Activated naive CD8-positive, alpha-beta T cell treated with anti-CD3 and anti-CD28 coated beads, Interleukin-2, amount 10 ng/mL, durations not matched to agents 7 days and 5 days (primary cell): ENCODE measurements around the gene ZNF423. TPM values are rescaled to one million over a fixed set of nuclear protein-coding genes. Genes with fewer than 3 reads are reported as not detected.
A peak's percentile ranks its signal among the peaks of the same experiment; 100 is the strongest.

Experiments used
- ATAC-seq: fragments of 150-1000 bp; cut with Tn5 transposase; one replicate; pipeline ENCODE4 v1.10.0; 2021; ENCODE audit warnings: low read depth, moderate library complexity
- POLR2A ChIA-PET: fragments of 350-600 bp; sonication (Branson Sonifier 250); formaldehyde crosslinking; loops from one replicate; lab custom pipeline; 2021; ENCODE audit warnings: antibody characterized with exemption; lab: Charles Lee
- DNase-seq: peaks from one replicate; pipeline ENCODE4 v3.0.0; 2021
- H3K27ac Mint-ChIP-seq: one replicate; pipeline ENCODE4 v1.8.0; 2022; ENCODE audit warnings: mild to moderate bottlenecking, mixed read lengths
- H3K27me3 Mint-ChIP-seq: one replicate; pipeline ENCODE4 v1.8.0; 2022; ENCODE audit warnings: mild to moderate bottlenecking, moderate library complexity, mixed read lengths
- H3K36me3 Mint-ChIP-seq: one replicate; pipeline ENCODE4 v1.8.0; 2021; ENCODE audit warnings: mild to moderate bottlenecking, mixed read lengths
- H3K4me1 Mint-ChIP-seq: one replicate; pipeline ENCODE4 v1.8.0; 2021; ENCODE audit warnings: mixed read lengths
- H3K4me3 Mint-ChIP-seq: one replicate; pipeline ENCODE4 v1.8.0; 2022; ENCODE audit warnings: mild to moderate bottlenecking, moderate library complexity, mixed read lengths
- H3K9me3 Mint-ChIP-seq: one replicate; pipeline ENCODE4 v1.8.0; 2021; ENCODE audit warnings: mixed read lengths
- total RNA-seq, 2 experiments: library from RNA; stranded (reverse); gene quantifications; one replicate each; pipeline ENCODE4 v1.2.3, GENCODE V29; 2021

ZNF423 gene
- total RNA-seq, 2 experiments from 2014 or later: 0.06 TPM; not detected in 1

DNA sequence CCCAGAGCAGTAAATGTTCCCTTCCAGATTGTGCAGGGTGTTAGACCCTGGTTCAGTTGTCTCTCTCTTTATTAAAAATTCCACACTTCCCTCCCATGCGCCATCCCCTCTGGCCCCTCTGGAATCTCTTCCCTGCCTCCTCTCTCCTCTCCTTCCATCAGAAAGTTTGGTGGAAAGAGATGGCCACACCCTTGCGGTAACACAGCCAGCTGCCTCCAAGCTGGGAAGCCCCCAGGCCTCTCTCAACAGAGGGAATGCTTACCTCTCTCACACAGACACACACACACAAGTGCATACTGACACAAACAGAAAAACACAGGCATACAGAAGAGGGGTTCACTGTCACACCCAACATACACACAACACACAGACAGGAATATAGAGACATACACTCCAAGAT, 261.8 kb downstream of the ZNF423 start:
- DNase-seq (no peak), ATAC-seq (no peak)
- Mint-ChIP-seq H3K9me3 (no peaks in the 10 kb centered on the region), H3K27me3 (peaks cover 16% of the 10 kb centered on the region), H3K4me1 (no peaks in the 10 kb centered on the region), H3K27ac (no peak overlapping the region), H3K4me3 (no peak overlapping the region), H3K36me3 (no peaks in the 10 kb centered on the region)
- POLR2A ChIA-PET: no interaction called here

DNA sequence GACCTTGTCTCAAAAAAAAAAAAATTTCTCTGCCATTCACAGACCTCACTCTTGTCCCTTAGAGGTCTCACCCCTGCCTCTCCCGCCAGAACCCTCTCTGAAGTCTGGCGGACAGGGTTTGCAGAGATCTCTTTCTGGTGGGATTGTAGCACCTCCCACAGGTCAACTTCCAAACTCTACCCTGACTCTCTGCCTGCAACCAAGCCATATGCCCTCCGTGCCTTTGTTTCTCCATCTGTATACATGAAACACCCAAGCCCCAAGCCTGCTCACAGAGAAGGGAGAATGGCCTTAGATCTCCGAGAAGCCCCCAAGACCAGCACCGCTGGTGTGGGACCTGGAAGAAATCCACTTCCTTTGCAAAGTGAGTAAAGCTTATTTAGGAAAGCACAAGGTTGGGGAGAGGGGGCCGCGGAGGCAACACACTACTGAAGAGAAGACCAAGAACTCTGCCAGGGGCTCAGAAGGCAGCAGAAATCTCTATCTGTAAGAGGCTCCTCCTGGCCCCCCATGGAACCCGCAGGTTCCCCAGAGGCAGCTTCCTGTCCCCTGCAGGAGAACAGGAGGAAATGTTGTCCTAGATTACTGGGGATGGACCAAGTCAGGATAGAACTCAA, 262.4 kb downstream of the ZNF423 start:
- no peak for ATAC-seq
- H3K27ac Mint-ChIP-seq: no peak overlapping the region
- H3K9me3 Mint-ChIP-seq: no peaks in the 10 kb centered on the region
- no peak for DNase-seq
- POLR2A ChIA-PET: no interaction called here
- H3K4me3 Mint-ChIP-seq: no peak overlapping the region
- H3K36me3 Mint-ChIP-seq: no peaks in the 10 kb centered on the region
- no peaks in the 10 kb centered on the region for H3K4me1 Mint-ChIP-seq
- peaks cover 16% of the 10 kb centered on the region for H3K27me3 Mint-ChIP-seq

DNA sequence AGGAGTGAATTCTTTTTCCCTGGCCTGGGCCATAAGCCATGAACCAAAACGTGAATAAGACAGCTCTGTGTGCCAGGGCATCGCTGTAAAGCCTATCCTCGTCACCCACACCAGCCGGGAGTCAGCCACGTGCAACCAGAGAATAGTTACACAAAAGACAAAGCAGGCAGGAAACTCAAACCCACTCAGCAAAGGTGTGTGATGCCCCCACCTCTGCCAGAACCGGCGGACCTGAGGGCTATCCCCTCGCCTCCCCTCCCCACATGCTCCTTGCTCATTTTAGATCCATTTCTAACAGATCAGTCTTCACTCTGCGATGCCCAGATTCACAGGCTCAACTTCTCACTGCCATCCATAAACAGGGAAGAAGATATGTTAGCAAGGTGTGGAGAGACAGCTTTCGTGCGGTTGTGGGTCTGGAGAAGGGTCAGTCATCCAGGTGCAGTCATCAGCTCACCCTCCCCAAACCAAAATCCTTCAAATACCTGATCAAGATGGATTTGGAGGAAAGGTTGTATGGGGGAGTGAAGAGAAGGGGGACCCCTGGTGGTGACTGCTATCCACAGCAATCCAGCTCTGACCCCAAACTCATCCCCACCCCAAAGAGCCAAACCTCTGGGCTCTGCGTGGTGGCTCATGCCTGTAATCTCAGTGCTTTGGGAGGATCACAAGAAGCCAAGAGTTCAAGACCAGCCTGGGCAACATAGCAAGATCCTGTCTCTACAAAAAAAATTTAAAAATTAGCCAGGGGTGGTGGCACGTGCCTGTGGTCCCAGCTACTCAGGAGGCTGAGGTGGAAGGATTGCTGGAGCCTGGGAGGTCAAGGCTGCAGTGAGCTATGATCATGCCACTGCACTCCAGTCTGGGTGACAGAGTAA, 263.1 kb downstream of the ZNF423 start:
- Mint-ChIP-seq H3K27me3 (peaks cover 16% of the 10 kb centered on the region), H3K4me3 (no peak overlapping the region), H3K9me3 (no peaks in the 10 kb centered on the region), H3K27ac (no peak overlapping the region), H3K36me3 (no peaks in the 10 kb centered on the region), H3K4me1 (no peaks in the 10 kb centered on the region)
- peak; percentile 61 for ATAC-seq
- peak; percentile 43 for DNase-seq
- POLR2A ChIA-PET: interaction anchor here (0.7 kb wide), 1 partner anchor 1395 kb away, joined by 3 read pairs; no protein-coding TSS in a partner anchor

DNA sequence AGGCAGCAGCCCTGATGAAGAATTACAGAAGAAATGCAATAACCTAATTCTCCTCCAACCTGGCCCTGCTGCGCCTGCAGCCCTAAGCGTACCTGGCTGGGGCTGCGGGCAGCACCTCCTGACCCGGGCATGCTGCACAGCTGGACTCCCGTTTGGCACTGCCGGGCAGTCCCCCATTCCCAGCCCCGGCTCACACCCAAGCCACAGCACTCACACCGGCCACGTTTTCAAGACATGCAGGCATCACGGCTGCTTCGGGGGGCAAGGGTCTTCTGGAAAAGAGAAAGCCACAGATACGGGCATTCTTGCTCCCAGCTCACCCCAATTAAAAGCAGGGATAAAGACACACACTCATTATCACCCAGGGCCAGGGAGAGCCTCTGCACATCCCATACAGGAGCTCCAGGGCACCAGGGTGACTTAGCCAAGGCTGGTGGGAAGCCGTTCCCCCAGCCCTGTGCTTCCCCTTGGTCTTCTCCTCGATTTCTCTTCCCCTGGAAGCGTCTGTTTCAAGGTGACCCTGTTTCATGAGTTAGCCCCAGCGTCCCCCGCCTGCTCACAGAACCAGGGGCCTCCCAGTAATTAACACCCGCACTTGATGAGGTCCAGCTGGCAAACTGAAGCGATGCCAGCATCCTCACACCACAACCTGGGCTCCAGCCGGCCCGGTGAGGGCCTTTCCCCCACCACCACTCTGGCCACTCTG, 265.6 kb downstream of the ZNF423 start:
- no peak for DNase-seq
- no peak overlapping the region for H3K27ac Mint-ChIP-seq
- no peaks in the 10 kb centered on the region for H3K9me3 Mint-ChIP-seq
- no peak overlapping the region for H3K4me3 Mint-ChIP-seq
- H3K27me3 Mint-ChIP-seq: peaks cover 15% of the 10 kb centered on the region
- no peaks in the 10 kb centered on the region for H3K4me1 Mint-ChIP-seq
- no peaks in the 10 kb centered on the region for H3K36me3 Mint-ChIP-seq
- POLR2A ChIA-PET: no interaction called here
- no peak for ATAC-seq

DNA sequence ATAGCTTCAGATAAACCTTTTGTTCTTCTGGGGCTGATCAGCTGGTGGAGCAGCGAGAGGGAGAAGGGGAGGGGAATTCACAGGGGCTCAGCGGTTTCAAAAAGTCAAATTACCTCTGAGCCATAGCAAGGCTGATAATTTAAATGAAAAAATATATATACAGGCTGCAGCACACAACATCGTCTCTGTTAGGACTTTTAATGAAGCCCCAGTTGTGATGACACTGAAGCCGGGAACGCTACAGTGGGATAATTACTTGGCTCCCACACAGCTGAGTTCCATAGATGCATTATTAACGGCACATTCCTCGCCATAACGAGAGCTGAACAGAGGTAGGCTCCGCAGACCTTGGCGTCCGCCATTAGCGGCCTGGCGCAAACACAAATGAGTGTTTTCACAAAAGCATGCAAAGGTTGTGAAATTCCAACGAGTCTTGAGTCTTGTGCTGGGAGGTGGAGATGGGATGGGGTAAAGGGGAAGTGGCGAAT, 266.3 kb downstream of the ZNF423 start:
- Mint-ChIP-seq H3K27me3 (peaks cover 10% of the 10 kb centered on the region), H3K27ac (no peak overlapping the region), H3K36me3 (no peaks in the 10 kb centered on the region), H3K9me3 (no peaks in the 10 kb centered on the region), H3K4me1 (no peaks in the 10 kb centered on the region), H3K4me3 (no peak overlapping the region)
- DNase-seq (no peak), ATAC-seq (no peak)
- POLR2A ChIA-PET: no interaction called here

DNA sequence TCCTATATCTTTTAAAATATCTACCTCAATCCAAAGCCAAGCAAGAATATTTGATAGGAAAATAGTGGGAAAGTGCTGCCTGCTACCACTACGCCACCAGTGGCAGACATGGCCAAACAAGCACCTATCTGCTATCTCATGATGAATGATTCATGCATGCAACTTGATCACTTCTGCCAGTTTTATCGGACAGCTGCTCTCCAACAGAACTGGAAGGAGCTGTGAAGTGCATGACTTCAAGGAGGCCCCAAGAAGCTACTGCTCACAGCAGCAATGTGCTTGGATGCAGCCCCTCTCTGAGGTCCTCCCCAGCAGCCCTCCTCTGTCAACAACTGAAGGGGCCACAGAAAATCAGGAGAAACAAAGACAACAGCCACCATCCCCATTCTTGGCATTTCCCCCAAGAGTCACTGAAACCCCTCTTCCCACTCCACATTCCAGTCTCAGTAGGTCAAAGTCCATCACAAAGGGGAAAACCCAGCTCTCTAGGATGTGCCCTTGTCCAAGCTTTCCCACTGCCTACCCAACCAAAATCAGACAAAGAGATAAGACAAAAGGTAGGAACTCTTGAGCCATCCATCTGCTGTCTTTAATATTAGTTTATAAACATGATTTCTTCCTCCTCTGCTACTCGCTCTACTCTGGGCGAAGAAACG, 267.1 kb downstream of the ZNF423 start:
- DNase-seq (no peak), ATAC-seq (no peak)
- Mint-ChIP-seq H3K4me1 (no peaks in the 10 kb centered on the region), H3K4me3 (no peak overlapping the region), H3K27ac (no peak overlapping the region), H3K9me3 (no peaks in the 10 kb centered on the region), H3K27me3 (peaks cover 5% of the 10 kb centered on the region), H3K36me3 (no peaks in the 10 kb centered on the region)
- POLR2A ChIA-PET: no interaction called here

DNA sequence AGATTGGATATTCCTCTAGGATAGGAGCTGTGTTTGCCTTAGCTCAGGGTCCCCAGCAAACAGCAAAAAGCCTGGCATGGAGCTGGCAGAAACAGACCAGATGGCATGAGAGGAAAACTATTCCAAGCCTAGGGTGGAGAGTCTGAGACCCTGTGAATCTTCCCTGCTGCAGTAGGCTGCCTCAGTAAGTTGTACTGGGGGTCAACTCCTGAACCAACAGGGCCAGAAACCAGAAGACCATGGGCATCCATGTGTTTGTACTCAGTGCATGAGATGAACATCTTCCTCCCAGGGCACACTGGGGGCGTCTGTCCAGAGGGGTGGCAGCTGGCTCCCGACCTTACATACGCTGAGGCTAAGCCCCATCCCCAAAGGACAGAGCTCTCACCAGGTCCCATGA, 267.9 kb downstream of the ZNF423 start:
- Mint-ChIP-seq H3K36me3 (no peaks in the 10 kb centered on the region), H3K4me1 (no peaks in the 10 kb centered on the region), H3K9me3 (no peaks in the 10 kb centered on the region), H3K4me3 (no peak overlapping the region), H3K27me3 (peaks cover 3% of the 10 kb centered on the region), H3K27ac (no peak overlapping the region)
- DNase-seq: no peak
- POLR2A ChIA-PET: no interaction called here
- no peak for ATAC-seq

DNA sequence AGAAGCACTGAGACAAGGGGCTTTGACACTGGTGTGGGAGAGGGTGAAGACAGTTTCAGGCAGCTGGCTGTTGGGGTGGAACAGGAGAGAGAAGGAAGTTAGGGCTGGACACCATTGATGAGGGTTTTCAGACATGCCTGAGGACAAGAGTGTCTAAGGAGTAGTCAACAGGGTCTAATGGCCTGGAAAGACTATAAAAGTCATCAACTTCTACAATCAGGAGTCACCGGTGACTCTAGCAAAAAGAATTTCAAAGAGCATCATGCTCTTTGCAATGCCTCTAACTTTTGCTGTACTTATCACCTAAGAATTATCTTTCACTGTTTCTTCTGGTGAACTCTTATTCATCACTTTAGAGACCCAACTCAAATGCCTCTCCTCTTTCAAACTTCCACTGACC, 268.4 kb downstream of the ZNF423 start:
- POLR2A ChIA-PET: no interaction called here
- no peaks in the 10 kb centered on the region for H3K4me1 Mint-ChIP-seq
- H3K4me3 Mint-ChIP-seq: no peak overlapping the region
- ATAC-seq: no peak
- H3K36me3 Mint-ChIP-seq: no peaks in the 10 kb centered on the region
- H3K27ac Mint-ChIP-seq: no peak overlapping the region
- H3K27me3 Mint-ChIP-seq: peaks cover 3% of the 10 kb centered on the region
- no peaks in the 10 kb centered on the region for H3K9me3 Mint-ChIP-seq
- no peak for DNase-seq

DNA sequence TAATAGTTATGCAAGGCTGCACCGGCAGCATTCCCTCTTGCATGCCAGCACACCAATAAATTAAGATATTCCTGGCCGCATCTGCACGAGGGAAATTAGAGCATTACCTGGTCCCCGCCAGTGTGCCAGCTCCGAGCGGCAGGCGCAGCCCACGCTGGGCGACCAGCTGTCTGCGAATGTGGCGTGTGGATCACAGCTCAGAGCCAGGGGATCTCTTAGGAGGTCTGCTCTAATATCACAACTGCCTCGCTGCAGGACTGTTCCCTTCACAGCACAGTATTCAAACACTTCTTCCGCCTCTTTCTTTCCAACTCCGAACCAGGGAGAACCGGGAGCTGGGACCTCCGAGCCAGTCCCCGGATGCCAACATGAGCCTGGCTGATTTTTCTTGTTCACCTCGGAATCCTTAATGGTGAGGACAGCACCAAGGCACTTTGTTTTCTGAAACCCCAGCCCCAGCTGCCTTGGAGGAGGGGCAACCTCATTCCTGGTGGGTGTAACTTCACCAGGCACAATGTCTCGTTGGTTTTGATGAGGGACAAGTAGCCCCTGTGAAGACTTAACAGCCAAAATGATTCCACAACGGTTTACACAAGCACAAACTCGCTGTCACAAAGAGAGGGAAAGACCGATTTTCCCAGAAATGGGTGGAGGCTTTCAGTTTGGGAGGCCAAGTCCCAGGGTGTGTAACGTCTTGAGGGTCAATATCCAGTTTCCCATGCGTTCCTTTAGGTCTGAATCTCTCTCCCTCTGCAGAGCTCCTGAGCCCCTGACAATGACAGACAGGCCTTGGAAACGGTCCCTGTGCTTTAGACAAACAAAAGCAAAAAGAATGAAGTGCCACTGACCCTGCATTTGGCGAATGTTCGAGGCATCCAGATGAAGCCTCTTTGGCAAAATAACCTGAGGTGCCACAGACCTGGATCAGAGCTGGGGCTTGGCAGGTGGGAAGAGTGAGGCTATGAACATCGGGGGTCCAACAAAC, 269.2 kb downstream of the ZNF423 start:
- Mint-ChIP-seq H3K4me1 (no peaks in the 10 kb centered on the region), H3K27me3 (peaks cover 3% of the 10 kb centered on the region), H3K9me3 (no peaks in the 10 kb centered on the region), H3K27ac (no peak overlapping the region), H3K36me3 (no peaks in the 10 kb centered on the region), H3K4me3 (no peak overlapping the region)
- POLR2A ChIA-PET: interaction anchor here (0.5 kb wide), 1 partner anchor 136 kb away, joined by 3 read pairs; no protein-coding TSS in a partner anchor
- ATAC-seq (no peak), DNase-seq (no peak)

DNA sequence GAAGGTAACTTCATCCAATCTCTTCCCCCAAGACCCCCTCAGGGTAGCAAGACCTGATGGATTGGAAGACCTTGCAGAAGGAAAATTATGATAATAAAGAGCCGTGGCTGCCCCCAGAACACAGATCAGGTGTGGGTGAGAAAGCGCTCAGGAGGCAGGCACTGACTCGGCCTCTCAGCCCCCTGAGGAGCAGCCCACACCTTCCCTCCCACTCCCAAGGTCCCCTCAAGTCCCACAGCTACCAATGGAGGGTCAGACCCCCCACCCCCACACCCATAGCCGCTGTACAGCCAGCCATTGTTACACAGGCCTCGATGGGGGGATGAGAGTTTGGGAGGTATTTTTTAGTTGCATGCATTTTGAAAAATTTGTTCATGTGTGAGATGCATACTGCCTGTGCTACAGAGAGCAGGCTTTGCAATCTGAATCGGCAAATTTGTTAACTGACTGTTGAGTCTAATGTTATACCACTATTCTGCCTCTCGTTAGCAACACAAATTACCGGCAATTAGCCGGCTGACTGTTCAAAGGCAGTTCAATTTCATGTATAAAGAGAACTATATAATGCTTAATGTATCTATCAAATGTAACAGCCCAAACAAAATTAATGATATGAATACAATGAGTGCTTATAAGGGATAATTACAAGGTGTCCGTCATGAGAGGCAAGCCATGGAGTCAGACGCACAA, 270.6 kb downstream of the ZNF423 start:
- Mint-ChIP-seq H3K9me3 (no peaks in the 10 kb centered on the region), H3K4me1 (no peaks in the 10 kb centered on the region), H3K27ac (no peak overlapping the region), H3K27me3 (peaks cover 3% of the 10 kb centered on the region), H3K4me3 (no peak overlapping the region), H3K36me3 (no peaks in the 10 kb centered on the region)
- ATAC-seq (no peak), DNase-seq (no peak)
- POLR2A ChIA-PET: no interaction called here

DNA sequence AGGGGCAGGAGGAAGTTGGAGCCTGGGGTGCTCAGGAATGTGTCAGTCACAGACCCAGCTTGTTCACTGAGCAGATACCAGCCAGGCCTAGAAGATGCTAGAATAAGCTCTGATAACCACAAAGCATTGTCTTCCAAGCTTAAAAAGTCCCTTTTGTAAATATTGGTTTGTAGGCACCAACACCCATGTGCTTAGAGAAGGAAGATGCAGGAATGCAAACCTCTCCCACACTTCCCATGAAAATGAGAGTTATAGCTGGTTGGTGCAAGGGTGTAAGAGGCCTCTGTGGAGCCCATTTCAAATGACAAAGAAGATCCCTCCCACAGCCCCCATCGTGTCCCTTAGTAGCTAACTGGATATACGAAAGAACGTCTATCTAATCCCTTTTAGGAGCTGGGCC, 272.0 kb downstream of the ZNF423 start:
- no peak for DNase-seq
- H3K27me3 Mint-ChIP-seq: peaks cover 3% of the 10 kb centered on the region
- no peak overlapping the region for H3K27ac Mint-ChIP-seq
- H3K4me1 Mint-ChIP-seq: no peaks in the 10 kb centered on the region
- H3K9me3 Mint-ChIP-seq: no peaks in the 10 kb centered on the region
- no peak overlapping the region for H3K4me3 Mint-ChIP-seq
- no peak for ATAC-seq
- H3K36me3 Mint-ChIP-seq: no peaks in the 10 kb centered on the region
- POLR2A ChIA-PET: no interaction called here
